Astrocyte (in vitro differentiated cells and primary cell): ENCODE results near the gene SPOCK2.

ENCODE experiments used
- CTCF ChIP-seq: IDR thresholded peaks from 2 replicates; pipeline ENCODE4 v1.5.1; 2011; ENCODE audit warnings: low read depth, mild to moderate bottlenecking, inconsistent platforms, low read length, moderate library complexity; ENCODE audit not compliant: insufficient read depth
- EZH2 ChIP-seq: IDR thresholded peaks from 2 replicates; pipeline ENCODE4 v1.6.1; 2012; ENCODE audit warnings: mild to moderate bottlenecking, low read length, inconsistent platforms; ENCODE audit not compliant: insufficient read depth

- TF ChIP-seq CTCF (no peak), EZH2 (no peak)
These were observed 60.9 kb downstream of the SPOCK2 start for GRCh38 chr10:72027498-72027897.
